ENCODE measurements around the gene ASB15.

Gene ASB15

DNA sequence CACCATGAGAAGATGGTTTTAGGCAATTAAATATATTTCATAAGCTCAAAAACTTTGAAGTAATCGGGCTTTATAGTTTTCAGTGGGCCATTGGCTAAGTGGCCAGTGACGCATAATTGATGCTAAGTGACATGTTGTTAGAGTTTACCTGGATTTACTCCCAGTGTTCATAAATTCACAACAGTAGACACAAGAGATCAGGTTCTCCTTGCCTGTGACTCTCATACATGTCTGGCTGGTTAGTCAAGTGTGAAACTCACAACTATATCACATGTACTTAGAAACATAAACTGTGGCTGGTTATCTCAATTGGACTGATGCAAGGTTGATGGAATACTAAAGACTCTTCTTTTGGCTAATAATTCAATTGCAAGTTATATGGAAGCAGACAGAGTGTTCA is 26.2 kb downstream of the ASB15 start:
- H2AFZ ChIP-seq (ENCODE audit: low read depth, low read length), result no peak overlapping the region
- no peaks in the 10 kb centered on the region for H3K36me3 ChIP-seq (ENCODE audit: insufficient read depth, low read length)
- no peaks in the 10 kb centered on the region for H3K27me3 ChIP-seq (ENCODE audit: insufficient read depth, low read length, poor library complexity)
- no peak overlapping the region for H3K4me3 ChIP-seq (ENCODE audit: low read depth in 1 of 2, low read length in 2 of 2)
- H3K27ac ChIP-seq (ENCODE audit: low read length), result no peak overlapping the region
- H3K4me1 ChIP-seq (ENCODE audit: insufficient read depth, low read length), result no peaks in the 10 kb centered on the region
- no peak overlapping the region for H3K9ac ChIP-seq (ENCODE audit: low read depth, low read length)
- H4K20me1 ChIP-seq (ENCODE audit: insufficient read depth, low read length), result no peaks in the 10 kb centered on the region
- no peaks in the 10 kb centered on the region for H3K9me3 ChIP-seq (ENCODE audit: insufficient read depth, low read length, severe bottlenecking)
- no peak for DNase-seq
- no peaks in the 10 kb centered on the region for H3K79me2 ChIP-seq (ENCODE audit: insufficient read depth, low read length)
- H3K4me2 ChIP-seq (ENCODE audit: insufficient read depth, low read length), result no peak overlapping the region
- TF ChIP-seq, protein P1, sequence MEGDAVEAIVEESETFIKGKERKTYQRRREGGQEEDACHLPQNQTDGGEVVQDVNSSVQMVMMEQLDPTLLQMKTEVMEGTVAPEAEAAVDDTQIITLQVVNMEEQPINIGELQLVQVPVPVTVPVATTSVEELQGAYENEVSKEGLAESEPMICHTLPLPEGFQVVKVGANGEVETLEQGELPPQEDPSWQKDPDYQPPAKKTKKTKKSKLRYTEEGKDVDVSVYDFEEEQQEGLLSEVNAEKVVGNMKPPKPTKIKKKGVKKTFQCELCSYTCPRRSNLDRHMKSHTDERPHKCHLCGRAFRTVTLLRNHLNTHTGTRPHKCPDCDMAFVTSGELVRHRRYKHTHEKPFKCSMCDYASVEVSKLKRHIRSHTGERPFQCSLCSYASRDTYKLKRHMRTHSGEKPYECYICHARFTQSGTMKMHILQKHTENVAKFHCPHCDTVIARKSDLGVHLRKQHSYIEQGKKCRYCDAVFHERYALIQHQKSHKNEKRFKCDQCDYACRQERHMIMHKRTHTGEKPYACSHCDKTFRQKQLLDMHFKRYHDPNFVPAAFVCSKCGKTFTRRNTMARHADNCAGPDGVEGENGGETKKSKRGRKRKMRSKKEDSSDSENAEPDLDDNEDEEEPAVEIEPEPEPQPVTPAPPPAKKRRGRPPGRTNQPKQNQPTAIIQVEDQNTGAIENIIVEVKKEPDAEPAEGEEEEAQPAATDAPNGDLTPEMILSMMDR (IDR thresholded peaks at IDR 0.05; ENCODE audit: borderline replicate concordance, extremely low read depth, low read length, poor library complexity, severe bottlenecking), result no peak
- no peak for TF ChIP-seq EZH2 (IDR thresholded peaks at IDR 0.05; ENCODE audit: borderline replicate concordance, low read depth, low read length, severe bottlenecking)
- ATAC-seq (ENCODE audit: insufficient read depth, low read depth), result no peak

DNA sequence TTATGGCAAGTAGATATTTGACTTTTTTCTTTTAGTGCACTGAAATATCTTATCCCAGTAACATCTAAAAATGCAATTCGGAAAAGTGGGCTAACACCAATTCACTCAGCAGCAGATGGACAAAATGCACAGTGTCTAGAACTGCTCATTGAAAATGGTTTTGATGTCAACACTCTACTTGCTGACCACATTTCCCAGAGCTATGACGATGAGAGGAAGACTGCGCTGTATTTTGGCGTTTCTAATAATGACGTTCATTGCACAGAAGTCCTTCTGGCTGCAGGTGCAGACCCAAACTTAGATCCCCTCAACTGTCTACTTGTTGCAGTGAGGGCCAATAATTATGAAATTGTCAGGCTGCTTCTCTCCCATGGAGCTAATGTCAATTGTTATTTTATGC is 27.2 kb downstream of the ASB15 start:
- TF ChIP-seq, protein P1 (IDR thresholded peaks at IDR 0.05; ENCODE audit: borderline replicate concordance, extremely low read depth, low read length, poor library complexity, severe bottlenecking), result no peak
- TF ChIP-seq EZH2 (IDR thresholded peaks at IDR 0.05; ENCODE audit: borderline replicate concordance, low read depth, low read length, severe bottlenecking), result no peak
- Histone ChIP-seq H2AFZ (ENCODE audit: low read depth, low read length) (no peak overlapping the region), H3K4me2 (ENCODE audit: insufficient read depth, low read length) (no peak overlapping the region), H3K79me2 (ENCODE audit: insufficient read depth, low read length) (no peaks in the 10 kb centered on the region), H3K9me3 (ENCODE audit: insufficient read depth, low read length, severe bottlenecking) (no peaks in the 10 kb centered on the region), H3K4me3 (ENCODE audit: low read depth in 1 of 2, low read length in 2 of 2) (no peak overlapping the region), H4K20me1 (ENCODE audit: insufficient read depth, low read length) (no peaks in the 10 kb centered on the region), H3K27me3 (ENCODE audit: insufficient read depth, low read length, poor library complexity) (no peaks in the 10 kb centered on the region), H3K9ac (ENCODE audit: low read depth, low read length) (no peak overlapping the region), H3K36me3 (ENCODE audit: insufficient read depth, low read length) (no peaks in the 10 kb centered on the region), H3K27ac (ENCODE audit: low read length) (no peak overlapping the region), H3K4me1 (ENCODE audit: insufficient read depth, low read length) (no peaks in the 10 kb centered on the region)
- no peak for DNase-seq
- no peak for ATAC-seq (ENCODE audit: insufficient read depth, low read depth)

DNA sequence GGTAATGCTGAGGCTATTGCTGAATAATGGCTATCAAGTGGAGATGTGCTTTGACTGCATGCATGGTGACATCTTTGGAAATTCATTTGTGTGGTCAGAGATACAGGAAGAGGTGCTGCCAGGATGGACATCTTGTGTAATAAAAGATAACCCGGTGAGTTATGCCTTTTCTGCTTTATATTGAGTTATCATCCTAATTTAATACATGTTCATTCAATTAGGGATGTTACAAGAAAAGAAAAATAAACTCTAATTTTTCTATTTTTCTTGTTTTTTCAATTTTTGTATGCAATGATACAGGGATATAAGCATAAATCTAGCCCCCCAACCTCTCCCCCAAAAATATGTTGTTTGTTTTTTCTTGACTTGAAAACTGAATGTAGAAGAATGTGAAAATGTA is 27.7 kb downstream of the ASB15 start:
- ATAC-seq (ENCODE audit: insufficient read depth, low read depth), result no peak
- no peaks in the 10 kb centered on the region for H3K27me3 ChIP-seq (ENCODE audit: insufficient read depth, low read length, poor library complexity)
- no peaks in the 10 kb centered on the region for H3K4me1 ChIP-seq (ENCODE audit: insufficient read depth, low read length)

More for the DNA sequence above, 27.7 kb downstream of the ASB15 start:
- Histone ChIP-seq H3K9ac (ENCODE audit: low read depth, low read length) (no peak overlapping the region), H2AFZ (ENCODE audit: low read depth, low read length) (no peak overlapping the region), H3K36me3 (ENCODE audit: insufficient read depth, low read length) (no peaks in the 10 kb centered on the region), H3K27ac (ENCODE audit: low read length) (no peak overlapping the region), H3K79me2 (ENCODE audit: insufficient read depth, low read length) (no peaks in the 10 kb centered on the region), H3K9me3 (ENCODE audit: insufficient read depth, low read length, severe bottlenecking) (no peaks in the 10 kb centered on the region), H3K4me3 (ENCODE audit: low read depth in 1 of 2, low read length in 2 of 2) (no peak overlapping the region), H4K20me1 (ENCODE audit: insufficient read depth, low read length) (no peaks in the 10 kb centered on the region), H3K4me2 (ENCODE audit: insufficient read depth, low read length) (no peak overlapping the region)
- DNase-seq, result no peak
- TF ChIP-seq, protein P1 (IDR thresholded peaks at IDR 0.05; ENCODE audit: borderline replicate concordance, extremely low read depth, low read length, poor library complexity, severe bottlenecking), result no peak
- no peak for TF ChIP-seq EZH2 (IDR thresholded peaks at IDR 0.05; ENCODE audit: borderline replicate concordance, low read depth, low read length, severe bottlenecking)
